B cell (primary cell): Measurements from ENCODE around the gene CNTNAP2.

ENCODE experiments used
- EZH2 ChIP-seq: IDR thresholded peaks from 2 replicates; pipeline ENCODE4 v1.6.1; 2012; ENCODE audit warnings: borderline replicate concordance, low read depth, mild to moderate bottlenecking, moderate library complexity, low read length; ENCODE audit not compliant: insufficient read depth, poor library complexity, severe bottlenecking
- TF ChIP-seq, protein P1 (sequence below): fragments of 200-600 bp; IDR thresholded peaks from one replicate; pipeline ENCODE4 v1.8.0; 2022; ENCODE audit warnings: antibody characterized with exemption, mild to moderate bottlenecking

DNA sequence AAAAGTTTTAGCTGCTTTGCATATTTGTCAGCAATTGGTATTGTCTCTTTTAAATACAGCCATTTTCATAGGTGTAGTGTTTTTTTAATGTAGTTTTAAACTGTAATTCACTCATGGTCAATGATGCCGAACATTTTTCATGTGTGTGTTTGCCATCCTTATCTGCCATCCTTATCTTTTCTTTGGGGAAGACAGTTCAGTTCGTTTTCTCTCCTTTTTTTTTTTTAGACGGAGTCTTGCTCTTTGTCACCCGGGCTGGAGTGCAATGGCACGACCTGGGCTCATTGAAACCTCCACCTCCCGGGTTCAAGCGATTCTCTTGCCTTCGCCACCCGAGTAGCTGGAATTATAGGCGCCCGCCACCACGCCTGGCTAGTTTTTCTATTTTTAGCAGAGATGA, 545.3 kb downstream of the CNTNAP2 start:
- TF ChIP-seq, protein P1, sequence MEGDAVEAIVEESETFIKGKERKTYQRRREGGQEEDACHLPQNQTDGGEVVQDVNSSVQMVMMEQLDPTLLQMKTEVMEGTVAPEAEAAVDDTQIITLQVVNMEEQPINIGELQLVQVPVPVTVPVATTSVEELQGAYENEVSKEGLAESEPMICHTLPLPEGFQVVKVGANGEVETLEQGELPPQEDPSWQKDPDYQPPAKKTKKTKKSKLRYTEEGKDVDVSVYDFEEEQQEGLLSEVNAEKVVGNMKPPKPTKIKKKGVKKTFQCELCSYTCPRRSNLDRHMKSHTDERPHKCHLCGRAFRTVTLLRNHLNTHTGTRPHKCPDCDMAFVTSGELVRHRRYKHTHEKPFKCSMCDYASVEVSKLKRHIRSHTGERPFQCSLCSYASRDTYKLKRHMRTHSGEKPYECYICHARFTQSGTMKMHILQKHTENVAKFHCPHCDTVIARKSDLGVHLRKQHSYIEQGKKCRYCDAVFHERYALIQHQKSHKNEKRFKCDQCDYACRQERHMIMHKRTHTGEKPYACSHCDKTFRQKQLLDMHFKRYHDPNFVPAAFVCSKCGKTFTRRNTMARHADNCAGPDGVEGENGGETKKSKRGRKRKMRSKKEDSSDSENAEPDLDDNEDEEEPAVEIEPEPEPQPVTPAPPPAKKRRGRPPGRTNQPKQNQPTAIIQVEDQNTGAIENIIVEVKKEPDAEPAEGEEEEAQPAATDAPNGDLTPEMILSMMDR, result no peak
- TF ChIP-seq EZH2, result no peak
